Measurements from ENCODE around the gene GFRA1. TPM values are rescaled to one million over a fixed set of nuclear protein-coding genes. Genes with fewer than 3 reads are reported as not detected.

The GFRA1 gene
- total RNA-seq, 2 experiments from 2014 or later = not detected

GRCh38 chr10:116245156-116245555 lies 27.9 kb downstream of the GFRA1 start:
- POLR2A ChIA-PET = no interaction called here
- CTCF ChIA-PET = no interaction called here

GRCh38 chr10:116241642-116242410 lies 31.2 kb downstream of the GFRA1 start:
- POLR2A ChIA-PET = no interaction called here

GRCh38 chr10:116241085-116241484 lies 31.9 kb downstream of the GFRA1 start:
- CTCF ChIA-PET = no interaction called here
- POLR2A ChIA-PET = no interaction called here

More at GRCh38 chr10:116241642-116242410, 31.2 kb downstream of the GFRA1 start:
- CTCF ChIA-PET = no interaction called here

- ChIA-PET POLR2A (no interaction called here), CTCF (no interaction called here)
These were observed 32.7 kb downstream of the GFRA1 start for GRCh38 chr10:116240157-116240950.

GRCh38 chr10:116239229-116239628 lies 33.8 kb downstream of the GFRA1 start:
- ChIA-PET CTCF (no interaction called here), POLR2A (no interaction called here)

- ChIA-PET POLR2A (no interaction called here), CTCF (interaction anchor here (0.7 kb wide), 1 partner anchor 73 kb away, joined by 4 read pairs; no protein-coding TSS in a partner anchor)
These were observed 35.0 kb downstream of the GFRA1 start for GRCh38 chr10:116237970-116238369.

GRCh38 chr10:116237260-116237659 lies 35.7 kb downstream of the GFRA1 start:
- ChIA-PET CTCF (interaction anchor here (0.7 kb wide), 1 partner anchor 74 kb away, joined by 4 read pairs; no protein-coding TSS in a partner anchor), POLR2A (no interaction called here)

GRCh38 chr10:116233230-116233629 lies 39.8 kb downstream of the GFRA1 start:
- POLR2A ChIA-PET = no interaction called here
- CTCF ChIA-PET = no interaction called here

GRCh38 chr10:116232613-116233012 lies 40.4 kb downstream of the GFRA1 start:
- ChIA-PET POLR2A (no interaction called here), CTCF (no interaction called here)

GRCh38 chr10:116226766-116227165 lies 46.2 kb downstream of the GFRA1 start:
- ChIA-PET POLR2A (no interaction called here), CTCF (no interaction called here)

GRCh38 chr10:116226053-116226452 lies 47.0 kb downstream of the GFRA1 start:
- CTCF ChIA-PET = no interaction called here
- POLR2A ChIA-PET = no interaction called here

GRCh38 chr10:116223289-116223688 lies 49.7 kb downstream of the GFRA1 start:
- CTCF ChIA-PET = no interaction called here
- POLR2A ChIA-PET = no interaction called here

GRCh38 chr10:116221053-116221452 lies 52.0 kb downstream of the GFRA1 start:
- ChIA-PET CTCF (no interaction called here), POLR2A (no interaction called here)

- ChIA-PET CTCF (no interaction called here), POLR2A (no interaction called here)
These were observed 56.3 kb downstream of the GFRA1 start for GRCh38 chr10:116216676-116217075.

GRCh38 chr10:116215651-116216050 lies 57.4 kb downstream of the GFRA1 start:
- POLR2A ChIA-PET = no interaction called here

GRCh38 chr10:116211682-116212081 lies 61.3 kb downstream of the GFRA1 start:
- ChIA-PET CTCF (no interaction called here), POLR2A (no interaction called here)

More at GRCh38 chr10:116215651-116216050, 57.4 kb downstream of the GFRA1 start:
- CTCF ChIA-PET = no interaction called here

GRCh38 chr10:116210588-116211346 lies 62.2 kb downstream of the GFRA1 start:
- CTCF ChIA-PET = no interaction called here
- POLR2A ChIA-PET = no interaction called here

- POLR2A ChIA-PET = no interaction called here
- CTCF ChIA-PET = no interaction called here
These were observed 63.2 kb downstream of the GFRA1 start for GRCh38 chr10:116209781-116210180.

- ChIA-PET CTCF (no interaction called here), POLR2A (no interaction called here)
These were observed 63.9 kb downstream of the GFRA1 start for GRCh38 chr10:116208956-116209567.

GRCh38 chr10:116207690-116208089 lies 65.3 kb downstream of the GFRA1 start:
- ChIA-PET POLR2A (no interaction called here), CTCF (no interaction called here)

All from activated CD8-positive, alpha-beta memory T cell treated with anti-CD3 and anti-CD28 coated beads for 36 hours (primary cell).